ENCODE results near the gene DGKQ. TPM values are rescaled to one million over a fixed set of nuclear protein-coding genes. Genes with fewer than 3 reads are reported as not detected.
"Not testable (repeated sequence)": the region's sequence is repeated elsewhere in the genome, so short reads cannot be mapped to it uniquely, and the experiment has no call there.

The DGKQ gene
- total RNA-seq, 5 donors from 2014 or later (not counting 1 experiment from before 2014, with no cell fraction given): 22.6 to 46.4 (median 36.9) TPM

DNA sequence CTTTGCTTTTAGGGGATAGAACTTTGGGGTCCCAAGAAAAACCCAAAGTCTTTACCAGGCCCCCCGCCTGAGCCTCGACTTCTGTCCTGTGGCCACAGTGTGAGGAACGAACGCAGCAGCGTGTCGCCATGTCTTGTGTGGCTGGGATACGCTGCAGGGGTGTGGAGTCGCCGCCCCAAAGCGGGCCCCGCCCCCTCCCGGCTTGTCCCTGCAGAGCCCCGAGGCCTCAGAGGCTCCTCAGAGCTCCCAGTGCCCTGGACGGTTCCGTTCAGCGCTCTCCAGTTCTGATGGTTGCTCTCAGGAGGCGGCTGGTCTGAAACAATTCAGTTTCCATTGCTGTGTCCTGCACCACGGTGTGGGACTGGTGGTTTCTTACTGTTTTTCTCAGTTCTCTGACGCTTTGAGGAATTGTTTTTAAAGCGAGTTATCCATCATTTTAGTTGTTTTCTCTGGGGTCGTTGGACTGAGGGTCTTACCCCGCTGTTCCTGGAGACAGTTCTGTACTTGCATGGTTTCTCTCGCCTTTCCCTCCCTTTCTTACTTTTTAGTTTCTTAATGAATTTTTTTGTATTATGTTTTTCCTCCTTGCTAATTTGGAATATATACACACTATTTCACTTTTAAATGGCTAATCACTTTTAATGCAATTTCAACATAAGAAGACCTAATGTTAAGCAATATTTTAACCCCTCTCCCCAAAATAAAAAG lies 11.9 kb upstream of the DGKQ start:
- Mint-ChIP-seq H3K36me3 (peaks cover 5% of the 10 kb centered on the region), H3K9me3 (no peaks in the 10 kb centered on the region), H3K4me1 (peaks cover 15 to 32% (median 28%) of the 10 kb centered on the region in 3 donors), H3K4me3 (peak overlapping the region; percentile 68 to 86 (median 84)), H3K27me3 (no peaks in the 10 kb centered on the region), H3K27ac (peak overlapping the region; percentile 72 to 85)
- peak in 34 of 35 experiments; percentile 36 to 76 (median 61) for DNase-seq
- H3K4me3 ChIP-seq (ENCODE audit: control insufficient read depth in 1 of 2, extremely low read depth in 1 of 2, low read length in 1 of 2): peak overlapping the region; percentile 19 to 50
- H3K27ac ChIP-seq (ENCODE audit: low read length): peak overlapping the region; percentile 5
- peaks cover 0 to 9% of the 10 kb centered on the region in 2 donors for H3K36me3 ChIP-seq (ENCODE audit: control insufficient read depth in 2 of 2, extremely low read depth in 1 of 2, insufficient read depth in 1 of 2, low read length in 1 of 2)
- H3K4me1 ChIP-seq (ENCODE audit: control insufficient read depth in 1 of 2, extremely low read depth in 1 of 2, insufficient read depth in 2 of 2, low read length in 2 of 2): peaks cover 14 to 35% of the 10 kb centered on the region in 2 experiments
- H3K9me3 ChIP-seq: no peaks in the 10 kb centered on the region
- CTCF ChIA-PET: no interaction called here
- POLR2A ChIA-PET: no interaction called here
- H3K27me3 ChIP-seq (replicated peaks in 1 of 2; ENCODE audit: control insufficient read depth in 2 of 2, extremely low read depth in 1 of 2, insufficient read depth in 2 of 2, low read length in 1 of 2): no peaks in the 10 kb centered on the region
- ATAC-seq (replicated peaks in 1 of 4): peak; percentile 50 to 61 (median 54)
- WGBS (ENCODE audit: insufficient coverage): 42% methylated on average over 19 of the region's 23 CpGs

DNA sequence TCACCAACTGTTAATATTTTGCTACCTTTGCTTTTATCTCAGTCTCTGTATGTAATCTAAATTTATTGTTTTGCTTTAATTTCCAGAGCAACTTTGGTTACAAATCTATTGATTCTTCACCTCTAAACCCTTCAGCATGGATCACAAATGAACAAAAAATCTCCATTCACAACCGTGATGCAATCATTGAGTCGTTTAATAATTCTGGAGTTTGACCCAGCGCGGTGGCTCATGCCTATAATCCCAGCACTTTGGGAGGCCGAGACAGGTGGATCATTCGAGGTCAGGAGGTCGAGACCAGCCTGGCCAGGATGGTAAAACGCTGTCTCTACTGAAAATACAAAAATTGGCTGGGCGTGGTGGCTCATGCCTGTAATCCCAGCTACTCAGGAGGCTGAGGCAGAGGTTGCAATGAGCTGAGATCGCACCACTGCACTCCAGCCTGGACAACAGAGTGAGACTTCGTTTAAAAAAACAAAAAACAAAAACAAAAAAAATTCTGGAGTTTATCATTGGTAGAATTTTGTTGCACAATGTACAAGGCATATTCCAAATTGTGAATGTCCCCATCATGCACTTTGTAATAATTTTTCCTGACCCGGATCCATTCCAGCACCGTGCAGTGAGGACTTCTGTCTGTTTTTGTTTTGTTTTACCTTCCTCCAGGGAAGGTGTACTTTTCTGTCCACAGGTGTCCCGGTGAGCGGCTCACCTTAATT lies 11.1 kb upstream of the DGKQ start:
- H3K4me1 Mint-ChIP-seq: peaks cover 15 to 32% (median 28%) of the 10 kb centered on the region in 3 donors
- no peaks in the 10 kb centered on the region for H3K9me3 Mint-ChIP-seq
- Histone ChIP-seq H3K27me3 (replicated peaks in 1 of 2; ENCODE audit: control insufficient read depth in 2 of 2, extremely low read depth in 1 of 2, insufficient read depth in 2 of 2, low read length in 1 of 2) (no peaks in the 10 kb centered on the region), H3K27ac (ENCODE audit: low read length) (peak overlapping the region; percentile 5), H3K4me1 (ENCODE audit: control insufficient read depth in 1 of 2, extremely low read depth in 1 of 2, insufficient read depth in 2 of 2, low read length in 2 of 2) (peaks cover 14 to 35% of the 10 kb centered on the region in 2 experiments), H3K36me3 (ENCODE audit: control insufficient read depth in 2 of 2, extremely low read depth in 1 of 2, insufficient read depth in 1 of 2, low read length in 1 of 2) (peaks cover 0 to 2% of the 10 kb centered on the region in 2 donors), H3K9me3 (no peaks in the 10 kb centered on the region), H3K4me3 (ENCODE audit: control insufficient read depth in 1 of 2, extremely low read depth in 1 of 2, low read length in 1 of 2) (peak overlapping the region; percentile 19 to 50)
- H3K27me3 Mint-ChIP-seq: no peaks in the 10 kb centered on the region
- 81% methylated on average over 9 of the region's 15 CpGs for WGBS (ENCODE audit: insufficient coverage)
- ATAC-seq (replicated peaks in 1 of 4) (no peak), DNase-seq (no peak)
- H3K27ac Mint-ChIP-seq: peak overlapping the region; percentile 72 to 85
- H3K4me3 Mint-ChIP-seq: peak overlapping the region; percentile 67 to 86 (median 68)
- ChIA-PET POLR2A (no interaction called here), CTCF (no interaction called here)
- H3K36me3 Mint-ChIP-seq: peaks cover 5% of the 10 kb centered on the region

DNA sequence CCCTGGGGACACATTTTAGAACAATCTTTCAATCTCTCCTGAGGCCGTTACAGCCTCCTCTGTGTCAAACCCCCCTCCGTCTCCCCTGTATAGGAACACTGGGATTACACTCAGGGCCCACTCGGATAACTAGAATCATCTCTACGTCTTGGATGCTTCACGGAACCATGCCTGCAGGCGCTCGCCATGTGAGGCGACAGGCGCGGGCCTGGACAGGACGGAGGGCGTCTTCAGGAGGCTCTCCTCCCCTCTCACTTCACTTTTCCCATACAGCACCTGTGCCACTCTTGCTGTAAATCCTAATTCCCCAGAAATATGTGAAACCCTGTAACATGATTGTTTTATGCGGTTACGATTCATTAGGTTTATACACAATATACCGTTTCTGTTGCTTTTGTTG lies 9.4 kb upstream of the DGKQ start:
- H3K4me1 ChIP-seq (ENCODE audit: control insufficient read depth in 1 of 2, extremely low read depth in 1 of 2, insufficient read depth in 2 of 2, low read length in 2 of 2): peaks cover 14 to 29% of the 10 kb centered on the region in 2 experiments
- POLR2A ChIA-PET: no interaction called here
- H3K27ac ChIP-seq (ENCODE audit: low read length): no peak overlapping the region
- Mint-ChIP-seq H3K4me1 (peaks cover 15 to 26% (median 25%) of the 10 kb centered on the region in 3 donors), H3K4me3 (no peak overlapping the region), H3K27ac (no peak overlapping the region), H3K9me3 (no peaks in the 10 kb centered on the region), H3K27me3 (no peaks in the 10 kb centered on the region), H3K36me3 (peaks cover 5% of the 10 kb centered on the region)
- DNase-seq (no peak), ATAC-seq (replicated peaks in 1 of 4) (no peak)
- H3K4me3 ChIP-seq (ENCODE audit: control insufficient read depth in 1 of 2, extremely low read depth in 1 of 2, low read length in 1 of 2): no peak overlapping the region
- 95% methylated on average over 10 of the region's 15 CpGs for WGBS (ENCODE audit: insufficient coverage)
- H3K9me3 ChIP-seq: no peaks in the 10 kb centered on the region
- H3K36me3 ChIP-seq (ENCODE audit: control insufficient read depth in 2 of 2, extremely low read depth in 1 of 2, insufficient read depth in 1 of 2, low read length in 1 of 2): no peaks in the 10 kb centered on the region
- H3K27me3 ChIP-seq (replicated peaks in 1 of 2; ENCODE audit: control insufficient read depth in 2 of 2, extremely low read depth in 1 of 2, insufficient read depth in 2 of 2, low read length in 1 of 2): no peaks in the 10 kb centered on the region
- CTCF ChIA-PET: no interaction called here

DNA sequence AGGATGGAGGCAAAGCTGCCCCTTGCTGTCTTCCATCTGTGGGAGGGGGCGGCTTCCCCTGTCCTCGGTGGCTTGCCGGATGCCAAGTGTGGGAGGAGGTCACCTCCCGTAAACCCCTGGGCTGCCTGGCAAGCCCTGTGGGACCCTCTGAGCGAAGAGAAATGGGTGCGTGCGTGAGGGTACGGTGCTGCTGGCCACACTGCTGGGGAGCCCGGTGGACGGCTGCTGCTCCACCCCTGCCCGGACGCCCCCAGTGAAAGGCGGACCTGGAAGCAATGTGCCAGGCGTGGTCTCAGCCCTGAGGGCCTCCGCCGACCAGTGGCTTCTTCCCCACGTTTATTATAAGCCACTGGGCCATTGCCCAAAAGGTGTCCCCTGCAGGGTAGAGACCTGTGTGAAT lies 8.9 kb upstream of the DGKQ start:
- CTCF ChIA-PET: no interaction called here
- POLR2A ChIA-PET: no interaction called here
- no peak overlapping the region for H3K4me3 Mint-ChIP-seq
- ATAC-seq (replicated peaks in 1 of 4) (no peak), DNase-seq (no peak)
- peaks cover 5% of the 10 kb centered on the region for H3K36me3 Mint-ChIP-seq
- Histone ChIP-seq H3K4me1 (ENCODE audit: control insufficient read depth in 1 of 2, extremely low read depth in 1 of 2, insufficient read depth in 2 of 2, low read length in 2 of 2) (peaks cover 14 to 24% of the 10 kb centered on the region in 2 experiments), H3K27ac (ENCODE audit: low read length) (no peak overlapping the region), H3K36me3 (ENCODE audit: control insufficient read depth in 2 of 2, extremely low read depth in 1 of 2, insufficient read depth in 1 of 2, low read length in 1 of 2) (no peaks in the 10 kb centered on the region), H3K4me3 (ENCODE audit: control insufficient read depth in 1 of 2, extremely low read depth in 1 of 2, low read length in 1 of 2) (no peak overlapping the region), H3K27me3 (replicated peaks in 1 of 2; ENCODE audit: control insufficient read depth in 2 of 2, extremely low read depth in 1 of 2, insufficient read depth in 2 of 2, low read length in 1 of 2) (no peaks in the 10 kb centered on the region), H3K9me3 (no peaks in the 10 kb centered on the region)
- H3K27me3 Mint-ChIP-seq: no peaks in the 10 kb centered on the region
- WGBS (ENCODE audit: insufficient coverage): 90% methylated on average over 13 of the region's 17 CpGs
- no peak overlapping the region for H3K27ac Mint-ChIP-seq
- peaks cover 15 to 22% (median 21%) of the 10 kb centered on the region in 3 donors for H3K4me1 Mint-ChIP-seq
- no peaks in the 10 kb centered on the region for H3K9me3 Mint-ChIP-seq

DNA sequence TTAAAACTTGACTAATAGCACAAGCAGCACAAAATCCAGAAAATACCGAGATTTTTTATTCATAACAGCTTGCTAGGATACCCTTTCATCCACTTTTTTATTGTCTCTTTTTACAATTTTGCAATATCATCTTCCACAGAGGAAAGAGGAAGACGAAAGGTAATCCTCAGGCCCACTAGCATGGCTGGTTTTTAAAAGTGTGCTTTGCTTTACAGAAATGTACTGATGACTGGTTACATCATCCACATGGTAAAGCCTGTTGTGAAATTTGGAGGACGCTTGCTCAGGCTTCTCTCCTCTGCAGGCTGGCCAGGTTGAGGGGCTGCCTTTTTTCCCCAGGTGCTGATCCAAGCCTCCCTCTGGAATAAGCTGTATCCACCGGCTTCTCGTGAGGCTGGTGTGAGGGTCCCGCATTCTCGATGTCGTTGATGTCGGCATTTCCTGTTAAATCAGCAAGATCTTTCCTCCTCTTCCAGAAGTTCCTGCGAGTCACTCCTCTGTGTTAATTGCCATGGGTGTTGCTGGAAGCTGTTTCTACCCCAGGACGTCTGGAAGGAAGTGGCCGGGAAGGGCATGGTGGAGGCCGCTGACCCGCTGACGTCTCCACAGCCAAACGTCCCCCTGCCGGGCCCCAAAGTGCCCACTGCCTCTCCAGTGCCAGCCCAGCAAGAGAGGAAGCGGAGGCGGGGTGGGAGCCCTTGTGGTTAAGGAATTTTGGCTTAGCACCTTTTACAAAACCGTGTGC lies 5.8 kb upstream of the DGKQ start:
- CTCF ChIA-PET: no interaction called here
- H3K9me3 Mint-ChIP-seq: no peaks in the 10 kb centered on the region
- H3K27ac ChIP-seq (ENCODE audit: low read length): no peak overlapping the region
- POLR2A ChIA-PET: no interaction called here
- H3K27me3 Mint-ChIP-seq: no peaks in the 10 kb centered on the region
- peaks cover 5% of the 10 kb centered on the region for H3K36me3 Mint-ChIP-seq
- H3K9me3 ChIP-seq: no peaks in the 10 kb centered on the region
- H3K4me3 ChIP-seq (ENCODE audit: control insufficient read depth in 1 of 2, extremely low read depth in 1 of 2, low read length in 1 of 2): no peak overlapping the region
- ATAC-seq (replicated peaks in 1 of 4): no peak
- peaks cover 0 to under 1% (median 0%) of the 10 kb centered on the region in 3 donors for H3K4me1 Mint-ChIP-seq
- no peaks in the 10 kb centered on the region for H3K27me3 ChIP-seq (replicated peaks in 1 of 2; ENCODE audit: control insufficient read depth in 2 of 2, extremely low read depth in 1 of 2, insufficient read depth in 2 of 2, low read length in 1 of 2)
- H3K4me1 ChIP-seq (ENCODE audit: control insufficient read depth in 1 of 2, extremely low read depth in 1 of 2, insufficient read depth in 2 of 2, low read length in 2 of 2): peaks cover 0 to 4% of the 10 kb centered on the region in 2 experiments
- H3K27ac Mint-ChIP-seq: no peak overlapping the region
- DNase-seq: no peak
- H3K36me3 ChIP-seq (ENCODE audit: control insufficient read depth in 2 of 2, extremely low read depth in 1 of 2, insufficient read depth in 1 of 2, low read length in 1 of 2): no peaks in the 10 kb centered on the region
- H3K4me3 Mint-ChIP-seq: no peak overlapping the region
- WGBS (ENCODE audit: insufficient coverage): 88% methylated on average over 8 of the region's 20 CpGs

DNA sequence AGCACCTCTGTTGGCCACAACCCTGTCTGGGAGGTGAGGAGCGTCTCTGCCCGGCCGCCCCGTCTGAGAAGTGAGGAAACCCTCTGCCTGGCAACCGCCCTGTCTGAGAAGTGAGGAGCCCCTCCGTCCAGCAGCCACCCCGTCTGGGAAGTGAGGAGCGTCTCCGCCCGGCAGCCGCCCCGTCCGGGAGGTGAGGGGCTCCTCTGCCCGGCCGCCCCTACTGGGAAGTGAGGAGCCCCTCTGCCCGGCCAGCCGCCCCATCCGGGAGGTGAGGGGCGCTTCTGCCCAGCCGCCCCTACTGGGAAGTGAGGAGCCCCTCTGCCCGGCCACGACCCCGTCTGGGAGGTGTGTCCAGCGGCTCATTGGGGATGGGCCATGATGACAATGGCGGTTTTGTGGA lies 2.6 kb upstream of the DGKQ start:
- H3K27me3 Mint-ChIP-seq; H3K9me3 ChIP-seq; H3K36me3 ChIP-seq (ENCODE audit: control insufficient read depth in 2 of 2, extremely low read depth in 1 of 2, insufficient read depth in 1 of 2, low read length in 1 of 2); H3K4me3 ChIP-seq (ENCODE audit: control insufficient read depth in 1 of 2, extremely low read depth in 1 of 2, low read length in 1 of 2); H3K4me3 Mint-ChIP-seq; H3K27ac Mint-ChIP-seq; DNase-seq; ATAC-seq (replicated peaks in 1 of 4); H3K27me3 ChIP-seq (replicated peaks in 1 of 2; ENCODE audit: control insufficient read depth in 2 of 2, extremely low read depth in 1 of 2, insufficient read depth in 2 of 2, low read length in 1 of 2); CTCF ChIA-PET; POLR2A ChIA-PET; H3K4me1 Mint-ChIP-seq; H3K9me3 Mint-ChIP-seq; H3K36me3 Mint-ChIP-seq; H3K27ac ChIP-seq (ENCODE audit: low read length): not testable (repeated sequence)
- H3K4me1 ChIP-seq (ENCODE audit: control insufficient read depth in 1 of 2, extremely low read depth in 1 of 2, insufficient read depth in 2 of 2, low read length in 2 of 2): peaks cover 8 to 26% of the 10 kb centered on the region in 2 experiments
- no CpG with 5 or more reads among the region's 25 CpGs for WGBS (ENCODE audit: insufficient coverage)

All from T-cell (primary cell).